Tibial artery (tissue), 4 donors: Measurements from ENCODE around the gene CTU2.

Source experiments
- DNase-seq, 2 donors: peaks; one replicate each; pipeline ENCODE4 v3.0.0-alpha.2; 2019
- H3K27ac ChIP-seq, 2 donors: fragments of 200-600 bp; sonication (generic) in 1 of 2; 1 replicate in 1 of 2; 2 replicates in 1 of 2; pipeline ENCODE4 v1.5.1; 2018 to 2019; ENCODE audit warnings: mild to moderate bottlenecking in 1 of 2
- H3K27me3 ChIP-seq, 2 donors: fragments of 200-600 bp; sonication (generic) in 1 of 2; one replicate each; pipeline versions ENCODE4 v1.5.1 to v1.6.0; 2016 to 2019
- H3K36me3 ChIP-seq, 3 donors: fragments of 200-600 bp; sonication (generic) in 2 of 3; one replicate each; pipeline ENCODE4 v1.5.1; 2016 to 2019; ENCODE audit warnings: mild to moderate bottlenecking in 2 of 3
- H3K4me1 ChIP-seq, 4 donors: fragments of 200-600 bp; sonication (generic) in 2 of 4; 1 replicate in 3 of 4; 2 replicates in 1 of 4; pipeline ENCODE4 v1.5.1; 2016 to 2019
- H3K4me3 ChIP-seq, 2 donors: fragments of 200-600 bp; sonication (generic) in 1 of 2; 1 replicate in 1 of 2; 2 replicates in 1 of 2; pipeline ENCODE4 v1.5.1; 2018 to 2019; ENCODE audit warnings: mild to moderate bottlenecking in 2 of 2
- H3K9me3 ChIP-seq, 3 donors: fragments of 200-600 bp; sonication (generic) in 1 of 3; one replicate each; pipeline ENCODE4 v1.5.1; 2016 to 2019
- intact Hi-C: fragments of 100-400 bp; cut with DNase I; formaldehyde crosslinking; loops from one replicate; pipeline ENCODE4 v1.15.0; 2023; ENCODE audit warnings: low total_unique reads
- TF ChIP-seq, protein P1 (sequence below), 2 experiments: fragments of 200-600 bp in 1 of 2; fragments of 450-650 bp in 1 of 2; IDR thresholded peaks; one replicate each; pipeline ENCODE4 v1.5.1; 2017 to 2019; ENCODE audit warnings: antibody characterized with exemption in 2 of 2, mild to moderate bottlenecking in 1 of 2, moderate library complexity in 1 of 2

The CTU2 gene

DNA sequence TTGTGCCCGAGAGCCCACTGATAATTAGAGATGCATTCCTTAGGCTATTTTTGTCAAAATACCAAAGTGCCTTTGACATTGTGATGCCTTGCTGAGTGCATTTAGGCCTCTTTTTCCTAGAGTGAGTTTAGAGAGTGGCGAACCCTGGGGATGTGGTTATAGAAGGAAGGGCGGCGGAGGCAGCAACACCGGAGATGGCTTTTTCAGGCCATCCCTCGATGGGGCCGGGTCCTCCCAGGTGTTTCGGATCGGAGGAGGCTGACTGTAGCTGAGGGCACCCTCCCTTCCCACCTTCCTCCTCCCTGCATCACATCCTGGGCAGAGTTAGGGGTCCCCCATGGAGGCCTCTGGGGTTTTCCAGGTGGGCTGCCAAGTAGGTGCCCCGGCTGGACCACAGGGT is 13.4 kb upstream of the CTU2 start:
- no peak overlapping the region for H3K27ac ChIP-seq
- H3K9me3 ChIP-seq: no peaks in the 10 kb centered on the region
- peaks cover 0 to 52% of the 10 kb centered on the region in 2 donors for H3K27me3 ChIP-seq
- TF ChIP-seq, protein P1, sequence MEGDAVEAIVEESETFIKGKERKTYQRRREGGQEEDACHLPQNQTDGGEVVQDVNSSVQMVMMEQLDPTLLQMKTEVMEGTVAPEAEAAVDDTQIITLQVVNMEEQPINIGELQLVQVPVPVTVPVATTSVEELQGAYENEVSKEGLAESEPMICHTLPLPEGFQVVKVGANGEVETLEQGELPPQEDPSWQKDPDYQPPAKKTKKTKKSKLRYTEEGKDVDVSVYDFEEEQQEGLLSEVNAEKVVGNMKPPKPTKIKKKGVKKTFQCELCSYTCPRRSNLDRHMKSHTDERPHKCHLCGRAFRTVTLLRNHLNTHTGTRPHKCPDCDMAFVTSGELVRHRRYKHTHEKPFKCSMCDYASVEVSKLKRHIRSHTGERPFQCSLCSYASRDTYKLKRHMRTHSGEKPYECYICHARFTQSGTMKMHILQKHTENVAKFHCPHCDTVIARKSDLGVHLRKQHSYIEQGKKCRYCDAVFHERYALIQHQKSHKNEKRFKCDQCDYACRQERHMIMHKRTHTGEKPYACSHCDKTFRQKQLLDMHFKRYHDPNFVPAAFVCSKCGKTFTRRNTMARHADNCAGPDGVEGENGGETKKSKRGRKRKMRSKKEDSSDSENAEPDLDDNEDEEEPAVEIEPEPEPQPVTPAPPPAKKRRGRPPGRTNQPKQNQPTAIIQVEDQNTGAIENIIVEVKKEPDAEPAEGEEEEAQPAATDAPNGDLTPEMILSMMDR (IDR thresholded peaks at IDR 0.05): no peak
- intact Hi-C loops: no loop called here
- H3K4me1 ChIP-seq: no peaks in the 10 kb centered on the region
- H3K4me3 ChIP-seq: no peak overlapping the region
- no peak for DNase-seq
- peaks cover 6 to 24% (median 15%) of the 10 kb centered on the region in 3 donors for H3K36me3 ChIP-seq

DNA sequence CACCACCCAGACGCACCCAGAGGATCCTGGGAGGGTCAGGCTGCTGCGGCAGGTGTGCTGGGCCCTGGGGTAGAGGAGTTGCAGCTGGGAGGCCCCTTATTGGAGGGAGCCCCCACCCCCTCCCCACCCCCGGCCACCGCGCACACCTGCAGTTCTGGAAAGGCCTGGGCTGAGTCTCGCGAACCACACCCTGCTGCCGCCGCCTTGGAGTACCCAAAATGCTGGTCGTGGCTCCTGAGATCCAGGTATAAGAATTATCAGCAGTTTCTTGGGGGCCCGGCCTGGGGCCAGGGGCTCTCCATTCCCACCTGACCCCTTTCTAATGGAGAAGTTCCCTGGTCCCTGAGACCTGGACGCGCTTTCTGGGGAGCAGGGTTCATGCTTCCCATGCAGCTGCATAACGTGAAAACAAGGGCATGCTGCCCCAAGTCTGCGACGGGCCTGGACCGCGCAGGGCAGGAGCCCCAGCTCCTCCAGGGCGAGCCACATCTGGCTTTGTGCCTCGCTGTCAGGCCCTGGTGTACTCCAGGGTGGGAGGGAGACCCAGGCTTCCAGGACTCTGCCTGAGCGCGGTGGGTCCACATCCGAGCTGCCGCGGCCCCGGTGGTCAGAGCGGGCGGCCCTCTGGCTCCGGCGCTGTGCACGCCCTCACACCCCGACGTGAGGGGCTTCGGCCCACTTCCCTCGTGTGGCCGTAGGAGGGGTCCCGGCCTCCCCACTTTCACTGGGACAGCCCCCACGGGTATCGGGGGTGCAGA is 12.7 kb upstream of the CTU2 start:
- no peaks in the 10 kb centered on the region for H3K9me3 ChIP-seq
- H3K27me3 ChIP-seq: peaks cover 0 to 44% of the 10 kb centered on the region in 2 donors
- H3K4me3 ChIP-seq: no peak overlapping the region
- intact Hi-C loops: no loop called here
- H3K27ac ChIP-seq: no peak overlapping the region
- no peak for DNase-seq
- H3K4me1 ChIP-seq: no peaks in the 10 kb centered on the region
- TF ChIP-seq, protein P1 (IDR thresholded peaks at IDR 0.05): no peak
- peaks cover 12 to 31% (median 22%) of the 10 kb centered on the region in 3 donors for H3K36me3 ChIP-seq

DNA sequence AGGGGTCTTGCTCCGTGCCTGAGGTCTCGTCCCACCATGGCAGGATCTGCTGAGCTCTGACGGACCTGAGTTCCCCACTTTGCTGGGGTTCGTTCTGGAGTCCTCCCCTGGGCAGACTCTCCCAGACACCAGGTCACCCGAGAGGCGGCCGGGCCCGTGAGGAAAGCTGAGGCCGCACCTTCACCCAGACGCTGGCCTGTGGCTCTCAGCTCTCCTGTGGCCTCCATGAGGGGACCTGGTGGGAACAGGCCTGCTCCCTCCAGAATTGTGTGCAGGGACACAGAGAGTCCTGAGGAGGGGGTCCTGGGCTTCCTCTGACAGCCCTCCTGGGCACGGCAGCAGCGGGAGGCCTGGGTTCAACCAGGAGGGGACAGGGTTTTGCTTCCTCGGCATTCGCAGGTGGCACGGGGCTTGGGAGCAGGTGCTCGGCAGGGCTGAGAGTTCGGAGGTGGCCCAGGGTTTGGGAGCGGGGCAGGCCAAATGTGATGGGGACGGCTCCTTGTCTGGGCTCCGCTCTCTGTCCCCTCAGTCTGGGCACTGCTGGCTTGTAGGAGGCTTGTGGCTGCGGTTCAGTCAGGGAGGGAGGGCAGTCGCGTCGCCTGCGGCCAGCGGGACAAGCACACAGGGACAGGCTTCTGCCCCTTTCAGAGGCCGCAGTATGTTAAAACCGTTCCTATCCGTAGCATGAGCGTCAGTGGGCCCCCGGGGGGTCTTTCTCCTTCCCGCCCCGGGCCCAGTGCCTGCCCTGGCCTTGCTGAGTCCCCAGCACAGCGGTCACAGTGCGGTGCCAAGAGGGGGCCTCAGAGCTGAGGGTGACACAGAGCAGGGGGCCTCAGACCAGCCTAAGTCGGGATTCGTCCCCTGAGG is 11.8 kb upstream of the CTU2 start:
- Histone ChIP-seq H3K4me1 (no peaks in the 10 kb centered on the region), H3K9me3 (no peaks in the 10 kb centered on the region), H3K27ac (no peak overlapping the region), H3K27me3 (peaks cover 0 to 37% of the 10 kb centered on the region in 2 donors), H3K36me3 (peaks cover 14 to 40% (median 31%) of the 10 kb centered on the region in 3 donors), H3K4me3 (no peak overlapping the region)
- TF ChIP-seq, protein P1 (IDR thresholded peaks at IDR 0.05): no peak
- DNase-seq: no peak
- intact Hi-C loops: no loop called here

DNA sequence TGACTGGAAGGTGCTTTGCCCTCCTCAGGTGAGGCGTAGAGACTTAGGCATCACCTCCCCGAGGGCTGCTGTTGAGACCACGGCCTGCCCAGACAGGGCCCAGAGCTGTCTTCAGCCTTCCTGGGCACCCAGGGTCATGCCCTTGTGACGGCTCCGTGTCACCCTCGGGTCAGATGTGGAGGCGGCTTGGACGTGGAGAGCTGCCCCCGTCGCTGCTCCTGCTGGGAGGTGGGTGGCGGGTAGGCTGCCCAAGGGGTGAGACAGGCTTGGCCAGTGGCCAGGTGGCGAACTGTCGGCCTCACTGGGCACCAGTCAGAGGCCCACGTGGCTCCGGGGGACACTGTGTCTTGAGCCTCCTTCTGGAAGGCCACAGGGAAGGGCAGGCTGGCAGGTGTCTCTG is 11.1 kb upstream of the CTU2 start:
- H3K36me3 ChIP-seq: peaks cover 20 to 47% (median 32%) of the 10 kb centered on the region in 3 donors
- DNase-seq: no peak
- no peaks in the 10 kb centered on the region for H3K4me1 ChIP-seq
- H3K27ac ChIP-seq: no peak overlapping the region
- TF ChIP-seq, protein P1 (IDR thresholded peaks at IDR 0.05): no peak
- H3K27me3 ChIP-seq: peaks cover 0 to 30% of the 10 kb centered on the region in 2 donors
- intact Hi-C loops: no loop called here
- no peaks in the 10 kb centered on the region for H3K9me3 ChIP-seq
- H3K4me3 ChIP-seq: no peak overlapping the region

DNA sequence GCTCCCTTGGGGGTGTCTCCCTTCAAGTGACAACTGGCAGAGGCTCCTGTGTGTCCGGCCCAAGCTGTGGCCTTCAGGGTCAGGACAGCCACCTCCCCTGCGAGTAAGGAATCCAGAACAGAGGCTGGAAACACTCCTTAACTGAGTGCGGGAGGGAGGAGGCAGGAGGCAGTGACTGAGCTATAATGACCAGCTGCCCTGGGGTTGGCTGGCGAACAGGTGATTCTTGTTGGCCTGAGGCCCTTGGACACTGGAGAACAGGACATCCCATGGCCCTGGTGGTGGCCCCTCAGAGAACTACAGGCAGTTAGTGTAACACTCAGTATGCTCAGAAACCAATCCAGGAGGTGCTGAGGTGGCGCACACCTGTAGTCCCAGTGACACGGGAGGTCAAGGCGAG is 10.6 kb upstream of the CTU2 start:
- no peak for DNase-seq
- Histone ChIP-seq H3K4me3 (no peak overlapping the region), H3K4me1 (no peaks in the 10 kb centered on the region), H3K36me3 (peaks cover 20 to 53% (median 32%) of the 10 kb centered on the region in 3 donors), H3K9me3 (no peaks in the 10 kb centered on the region), H3K27me3 (peaks cover 0 to 25% of the 10 kb centered on the region in 2 donors), H3K27ac (no peak overlapping the region)
- intact Hi-C loops: no loop called here
- TF ChIP-seq, protein P1 (IDR thresholded peaks at IDR 0.05): no peak
